Motor neuron (in vitro differentiated cells): ENCODE data around the gene LRRC4C. TPM values are rescaled to one million over a fixed set of nuclear protein-coding genes. Genes with fewer than 3 reads are reported as not detected.

Source experiments
- ATAC-seq, 8 experiments: fragments of 200-7000 bp; cut with Tn5 transposase; replicated peaks in 6 of 8; 2 replicates each; pipeline ENCODE4 v1.8.0; 2021; ENCODE audit warnings: mild to moderate bottlenecking in 8 of 8, moderate library complexity in 8 of 8
- H3K27ac ChIP-seq, 2 donors: fragments of 250-450 bp; sonication (Bioruptor Pico); 2 replicates each; pipeline ENCODE4 v1.9.0; 2021; ENCODE audit warnings: antibody characterized with exemption in 2 of 2, mild to moderate bottlenecking in 2 of 2, moderate library complexity in 1 of 2
- H3K4me1 ChIP-seq, 2 donors: fragments of 250-450 bp; sonication (Bioruptor Pico); replicated peaks in 1 of 2; 2 replicates each; pipeline ENCODE4 v1.6.1; 2021; ENCODE audit warnings: antibody characterized with exemption in 2 of 2, mild to moderate bottlenecking in 2 of 2, moderate library complexity in 1 of 2
- H3K4me3 ChIP-seq, 5 donors: fragments of 250-450 bp; sonication (Bioruptor Pico); 2 replicates each; pipeline ENCODE4 v1.9.0; 2021; ENCODE audit warnings: antibody characterized with exemption in 5 of 5, mild to moderate bottlenecking in 5 of 5, moderate library complexity in 4 of 5
- WGBS, 10 experiments: fragments of 450-650 bp; shearing (Covaris generic); methylation state at CpG; one replicate each; pipeline ENCODE4 v1.0.0; 2022; 5-methylcytosine and 5-hydroxymethylcytosine counted together
- in situ Hi-C, 9 experiments: fragments of 400-800 bp; cut with MboI; loops; one replicate each; pipeline ENCODE4 v1.15.0; 2021; ENCODE audit warnings: low sequenced_read_pairs in 9 of 9, low pct_unique_long_range_greater_than_20kb in 2 of 9; ENCODE audit not compliant: unreplicated experiment in 9 of 9
- total RNA-seq, 8 experiments: library from RNA; unstranded; fragments of 300-600 nt; gene quantifications; 2 replicates each; pipeline versions ENCODE4 v1.2.3 to v1.2.4, GENCODE V29; 2022

The LRRC4C gene
- total RNA-seq, 8 experiments from 2014 or later = 0.51 to 28.2 (median 12.8) TPM

- Histone ChIP-seq H3K4me1 (peaks cover 0 to 9% of the 10 kb centered on the region in 2 donors), H3K27ac (no peak overlapping the region), H3K4me3 (no peak overlapping the region)
- peak in 1 of 8 experiments; percentile 23 for ATAC-seq
- 0 to 100% (median 92%) methylated on average over 1 to 3 of the region's 3 CpGs for WGBS, 10 experiments
- in situ Hi-C loops = no loop called here
Measured at GRCh38 chr11:41273908-41274307, 185.5 kb downstream of the LRRC4C start.

- no peak for ATAC-seq
- H3K4me3 ChIP-seq = no peak overlapping the region
- 5 to 84% (median 72%) methylated on average over 2 to 5 of the region's 5 CpGs for WGBS, 10 experiments
- in situ Hi-C loops = no loop called here
- peaks cover 0 to 10% of the 10 kb centered on the region in 2 donors for H3K4me1 ChIP-seq
- no peak overlapping the region for H3K27ac ChIP-seq
Measured at GRCh38 chr11:41267451-41267850, 192.0 kb downstream of the LRRC4C start.

GRCh38 chr11:41256041-41256440 lies 203.4 kb downstream of the LRRC4C start:
- ATAC-seq = no peak
- in situ Hi-C loops = no loop called here

GRCh38 chr11:41254966-41255365 lies 204.5 kb downstream of the LRRC4C start:
- H3K27ac ChIP-seq = no peak overlapping the region
- 0 to 54% (median 17%) methylated on average over 1 to 2 of the region's 2 CpGs; no CpG with 5 or more reads in 1 of the 10 experiments for WGBS, 10 experiments
- ATAC-seq = peak in 2 of 8 experiments; percentile 12 to 37

More at GRCh38 chr11:41256041-41256440, 203.4 kb downstream of the LRRC4C start:
- H3K4me3 ChIP-seq = no peak overlapping the region
- 5 to 100% (median 67%) methylated on average over 1 to 3 of the region's 3 CpGs for WGBS, 10 experiments
- no peak overlapping the region for H3K27ac ChIP-seq
- H3K4me1 ChIP-seq = peaks cover 5 to 10% of the 10 kb centered on the region in 2 donors

GRCh38 chr11:41250408-41250935 lies 209.0 kb downstream of the LRRC4C start:
- no peak overlapping the region for H3K27ac ChIP-seq
- peaks cover 5 to 8% of the 10 kb centered on the region in 2 donors for H3K4me1 ChIP-seq
- H3K4me3 ChIP-seq = no peak overlapping the region
- ATAC-seq = no peak
- WGBS, 10 experiments = 0 to 100% (median 85%) methylated on average over 1 to 2 of the region's 2 CpGs; no CpG with 5 or more reads in 1 of the 10 experiments
- in situ Hi-C loops = no loop called here

More at GRCh38 chr11:41254966-41255365, 204.5 kb downstream of the LRRC4C start:
- Histone ChIP-seq H3K4me3 (no peak overlapping the region), H3K4me1 (peaks cover 5 to 10% of the 10 kb centered on the region in 2 donors)
- in situ Hi-C loops = no loop called here

- WGBS, 10 experiments = 0 to 100% (median 83%) methylated on average over 1 to 5 of the region's 5 CpGs
- Histone ChIP-seq H3K4me3 (no peak overlapping the region), H3K27ac (no peak overlapping the region), H3K4me1 (no peaks in the 10 kb centered on the region)
- ATAC-seq = no peak
- in situ Hi-C loops = no loop called here
Measured at GRCh38 chr11:41247621-41248020, 211.8 kb downstream of the LRRC4C start.

- in situ Hi-C loops = no loop called here
- no peak overlapping the region for H3K27ac ChIP-seq
- no peak for ATAC-seq
- no peak overlapping the region for H3K4me3 ChIP-seq
- H3K4me1 ChIP-seq = no peaks in the 10 kb centered on the region
- WGBS, 10 experiments = 0 to 100% (median 88%) methylated on average over 1 to 2 of the region's 5 CpGs; no CpG with 5 or more reads in 3 of the 10 experiments
Measured at GRCh38 chr11:41246399-41246745, 213.1 kb downstream of the LRRC4C start.

- in situ Hi-C loops = no loop called here
- no peaks in the 10 kb centered on the region for H3K4me1 ChIP-seq
- WGBS, 10 experiments = 60 to 100% (median 90%) methylated on average over 1 to 5 of the region's 10 CpGs; no CpG with 5 or more reads in 5 of the 10 experiments
- H3K27ac ChIP-seq = no peak overlapping the region
- ATAC-seq = peak in 3 of 8 experiments; percentile 34 to 62 (median 48)
- no peak overlapping the region for H3K4me3 ChIP-seq
Measured at GRCh38 chr11:41245704-41246398, 213.6 kb downstream of the LRRC4C start.

GRCh38 chr11:41245184-41245583 lies 214.3 kb downstream of the LRRC4C start:
- 0 to 96% (median 69%) methylated on average over 2 to 8 of the region's 10 CpGs; no CpG with 5 or more reads in 6 of the 10 experiments for WGBS, 10 experiments
- no peak for ATAC-seq
- H3K27ac ChIP-seq = no peak overlapping the region
- in situ Hi-C loops = no loop called here
- H3K4me1 ChIP-seq = peaks cover 0 to 4% of the 10 kb centered on the region in 2 donors
- no peak overlapping the region for H3K4me3 ChIP-seq

GRCh38 chr11:41237382-41237781 lies 222.1 kb downstream of the LRRC4C start:
- in situ Hi-C loops = no loop called here
- peak in 7 of 8 experiments; percentile 19 to 90 (median 70) for ATAC-seq
- Histone ChIP-seq H3K4me3 (no peak overlapping the region), H3K27ac (no peak overlapping the region), H3K4me1 (peaks cover 15 to 21% of the 10 kb centered on the region in 2 donors)
- WGBS, 10 experiments = 8 to 60% (median 35%) methylated on average over 2 to 6 of the region's 6 CpGs

GRCh38 chr11:41235668-41236067 lies 223.8 kb downstream of the LRRC4C start:
- no peak overlapping the region for H3K27ac ChIP-seq
- H3K4me3 ChIP-seq = no peak overlapping the region
- in situ Hi-C loops = no loop called here
- WGBS, 10 experiments = 38 to 78% (median 64%) methylated on average over 1 of the region's 1 CpG; no CpG with 5 or more reads in 5 of the 10 experiments
- H3K4me1 ChIP-seq = peaks cover 15 to 21% of the 10 kb centered on the region in 2 donors
- ATAC-seq = peak in 4 of 8 experiments; percentile 35 to 71 (median 63)

GRCh38 chr11:41225856-41226633 lies 233.4 kb downstream of the LRRC4C start:
- 5 to 100% (median 81%) methylated on average over 1 to 3 of the region's 3 CpGs; no CpG with 5 or more reads in 1 of the 10 experiments for WGBS, 10 experiments
- Histone ChIP-seq H3K4me1 (no peaks in the 10 kb centered on the region), H3K27ac (no peak overlapping the region), H3K4me3 (no peak overlapping the region)
- in situ Hi-C loops = no loop called here
- ATAC-seq = peak in 3 of 8 experiments; percentile 49 to 86 (median 62)

GRCh38 chr11:41222236-41222635 lies 237.2 kb downstream of the LRRC4C start:
- Histone ChIP-seq H3K27ac (no peak overlapping the region), H3K4me3 (no peak overlapping the region), H3K4me1 (no peaks in the 10 kb centered on the region)
- WGBS, 10 experiments = 20 to 100% (median 93%) methylated on average over 1 to 2 of the region's 2 CpGs; no CpG with 5 or more reads in 5 of the 10 experiments
- ATAC-seq = no peak
- in situ Hi-C loops = no loop called here
